Ovary (tissue), 3 donors: ENCODE measurements around the gene SRP72.

Experiments
- EP300 ChIP-seq: sonication (generic); formaldehyde crosslinking; IDR thresholded peaks from one replicate; pipeline ENCODE4 v1.6.1; 2017; ENCODE audit warnings: antibody characterized with exemption
- POLR2A ChIP-seq: fragments of 450-650 bp; IDR thresholded peaks from one replicate; pipeline ENCODE4 v1.6.1; 2017; ENCODE audit warnings: antibody characterized with exemption, mild to moderate bottlenecking, moderate library complexity
- TF ChIP-seq, protein P1 (sequence below), 3 donors: fragments of 450-650 bp in 2 of 3; fragments of 200-600 bp in 1 of 3; IDR thresholded peaks; one replicate each; pipeline versions ENCODE4 v1.5.1 to v1.8.0; 2016 to 2022; ENCODE audit warnings: antibody characterized with exemption in 3 of 3, mild to moderate bottlenecking in 1 of 3
- donor health status: DM: no; HTN: no; CAD: no.

GRCh38 chr4:56435140-56435926 is 32.1 kb upstream of the SRP72 start, which contains the start of gene PPAT:
- TF ChIP-seq, protein P1, sequence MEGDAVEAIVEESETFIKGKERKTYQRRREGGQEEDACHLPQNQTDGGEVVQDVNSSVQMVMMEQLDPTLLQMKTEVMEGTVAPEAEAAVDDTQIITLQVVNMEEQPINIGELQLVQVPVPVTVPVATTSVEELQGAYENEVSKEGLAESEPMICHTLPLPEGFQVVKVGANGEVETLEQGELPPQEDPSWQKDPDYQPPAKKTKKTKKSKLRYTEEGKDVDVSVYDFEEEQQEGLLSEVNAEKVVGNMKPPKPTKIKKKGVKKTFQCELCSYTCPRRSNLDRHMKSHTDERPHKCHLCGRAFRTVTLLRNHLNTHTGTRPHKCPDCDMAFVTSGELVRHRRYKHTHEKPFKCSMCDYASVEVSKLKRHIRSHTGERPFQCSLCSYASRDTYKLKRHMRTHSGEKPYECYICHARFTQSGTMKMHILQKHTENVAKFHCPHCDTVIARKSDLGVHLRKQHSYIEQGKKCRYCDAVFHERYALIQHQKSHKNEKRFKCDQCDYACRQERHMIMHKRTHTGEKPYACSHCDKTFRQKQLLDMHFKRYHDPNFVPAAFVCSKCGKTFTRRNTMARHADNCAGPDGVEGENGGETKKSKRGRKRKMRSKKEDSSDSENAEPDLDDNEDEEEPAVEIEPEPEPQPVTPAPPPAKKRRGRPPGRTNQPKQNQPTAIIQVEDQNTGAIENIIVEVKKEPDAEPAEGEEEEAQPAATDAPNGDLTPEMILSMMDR (IDR thresholded peaks at IDR 0.05): peak; percentile 48 to 72 (median 67)
- TF ChIP-seq POLR2A (peak; percentile 74), EP300 (no peak)
